GM21423 (cell line): Measurements from ENCODE around the gene SLC22A7.
"Not testable (repeated sequence)": the region's sequence is repeated elsewhere in the genome, so short reads cannot be mapped to it uniquely, and the experiment has no call there.

Source experiments
- ATAC-seq: cut with Tn5 transposase; IDR thresholded peaks from one replicate; pipeline ENCODE4 v1.9.1; 2021; ENCODE audit warnings: mild to moderate bottlenecking, moderate library complexity; ENCODE audit not compliant: unreplicated experiment

SLC22A7 gene

DNA sequence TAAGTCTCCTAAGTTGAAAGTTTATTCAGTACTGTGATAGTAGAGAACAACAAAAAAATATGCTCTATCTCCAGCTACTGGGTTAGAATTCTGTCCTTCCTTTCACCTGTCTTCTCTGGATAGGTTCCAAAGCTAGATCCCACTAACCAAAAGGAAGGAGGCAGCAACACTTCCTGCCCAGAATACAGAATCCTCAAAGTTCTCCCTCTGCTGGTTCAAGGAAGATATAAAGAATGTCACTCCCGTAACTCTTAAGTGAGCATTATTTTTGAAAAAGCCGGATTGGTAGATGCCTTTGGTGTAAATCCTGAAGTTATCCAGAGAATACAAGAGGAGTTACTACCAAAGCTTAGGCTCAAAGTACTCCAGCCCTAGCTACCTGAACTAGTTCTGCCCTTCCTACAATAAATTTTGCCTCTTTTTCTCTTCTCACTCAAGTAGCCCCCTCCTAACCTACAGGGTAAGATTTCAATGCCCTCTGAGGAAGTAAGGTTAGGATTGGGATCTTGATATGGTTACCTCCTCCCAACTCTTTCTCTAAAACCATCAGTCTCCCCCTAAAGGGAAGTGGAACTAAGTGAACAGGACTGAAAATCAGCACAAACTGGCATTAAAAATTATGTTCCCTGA is 36.5 kb downstream of the SLC22A7 start:
- ATAC-seq = no peak

DNA sequence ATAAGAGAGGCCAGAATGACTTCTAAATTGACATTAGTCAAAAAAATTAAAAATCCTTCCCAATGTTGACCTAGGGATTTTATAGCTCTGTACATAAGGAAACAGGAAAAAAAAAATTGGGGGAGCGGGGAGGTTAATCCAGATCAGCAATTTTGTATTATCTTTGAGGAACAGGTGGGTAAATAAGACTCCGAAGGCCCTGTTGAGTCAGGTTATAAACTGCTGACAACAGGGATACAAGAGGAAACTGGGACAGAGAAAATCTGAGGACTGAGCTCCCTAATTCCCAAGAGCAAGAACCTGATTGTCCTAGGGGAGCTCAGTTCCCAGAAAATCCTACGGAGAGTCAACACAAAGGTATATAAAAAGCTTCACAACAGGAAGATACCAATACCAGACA is 37.4 kb downstream of the SLC22A7 start:
- no peak for ATAC-seq

DNA sequence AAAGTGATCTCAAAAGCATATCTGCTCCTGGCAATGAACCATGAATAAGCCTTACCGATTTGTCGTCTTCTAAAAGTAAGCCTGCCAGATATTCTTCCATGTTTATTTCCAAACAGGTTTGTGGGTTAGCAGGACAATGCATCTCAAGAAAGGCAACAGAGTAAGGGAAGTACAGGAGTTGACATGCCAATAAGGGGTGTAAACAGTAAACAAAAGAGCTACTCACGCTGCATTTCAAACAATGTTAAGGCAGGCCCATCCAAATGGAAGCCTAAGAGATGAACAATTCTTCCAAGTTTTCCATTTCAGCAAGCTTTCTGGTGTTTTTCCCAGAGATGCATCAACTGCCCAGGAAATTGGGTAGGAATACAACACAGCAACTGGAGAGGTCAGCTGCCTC is 38.3 kb downstream of the SLC22A7 start:
- no peak for ATAC-seq

GRCh38 chr6:43338243-43338642 is 40.2 kb downstream of the SLC22A7 start:
- peak; percentile 51 for ATAC-seq

DNA sequence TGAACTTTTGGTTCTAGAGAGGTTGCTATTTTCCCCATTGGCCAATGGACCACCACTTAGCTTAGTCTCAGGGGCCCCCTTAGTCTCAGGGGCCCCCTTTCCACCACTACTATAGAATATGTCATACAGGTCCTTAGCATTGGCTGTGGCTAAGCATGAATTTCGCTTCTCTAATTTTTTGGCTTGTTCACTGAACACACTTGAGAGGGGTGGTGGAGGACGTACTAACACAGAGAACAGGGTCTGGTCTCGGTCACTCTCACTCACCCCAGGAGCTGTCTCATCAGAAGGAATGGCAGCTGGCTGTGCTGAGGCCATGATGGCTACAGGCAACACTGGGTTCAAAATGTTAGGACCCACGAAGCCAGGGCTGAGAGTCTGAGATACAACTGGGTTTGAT is 41.1 kb downstream of the SLC22A7 start:
- ATAC-seq = peak; percentile 68

DNA sequence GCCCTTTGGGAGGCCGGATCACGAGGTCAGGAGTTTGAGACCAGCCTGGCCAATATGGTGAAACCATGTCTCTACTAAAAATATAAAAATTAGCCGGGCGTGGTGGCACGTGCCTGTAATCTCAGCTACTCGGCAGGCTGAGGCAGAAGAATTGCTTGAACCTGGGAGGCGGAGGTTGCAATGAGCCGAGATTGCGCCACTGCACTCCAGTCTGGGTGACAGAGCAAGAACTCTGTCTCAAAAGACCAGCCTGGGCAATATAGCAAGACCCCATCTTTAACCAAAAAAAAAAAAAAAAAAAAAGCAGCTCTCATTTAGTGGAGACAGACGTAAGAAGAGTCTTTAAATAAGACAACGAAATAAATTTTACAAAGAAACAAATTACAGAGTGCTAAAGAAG is 48.2 kb downstream of the SLC22A7 start:
- not testable (repeated sequence) for ATAC-seq

GRCh38 chr6:43347021-43347420 is 49.0 kb downstream of the SLC22A7 start:
- no peak for ATAC-seq

DNA sequence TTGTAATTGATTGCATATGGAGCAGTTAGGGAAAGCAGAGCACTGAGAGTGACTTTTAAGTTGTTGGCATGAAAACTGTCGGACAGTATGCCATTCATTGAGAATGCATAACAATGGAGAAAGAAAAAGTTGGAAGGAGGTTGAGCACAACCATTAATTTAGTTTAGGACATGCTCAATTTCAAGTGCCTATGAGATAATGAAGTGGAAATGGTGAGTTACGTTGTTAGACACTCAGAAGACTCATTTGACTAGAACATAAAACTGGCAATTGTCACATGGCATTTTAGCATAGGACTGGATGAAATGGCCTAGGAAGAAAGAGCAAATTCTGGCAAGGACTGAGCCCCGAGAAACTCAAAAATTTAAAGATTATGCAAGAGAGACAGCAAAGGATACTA is 49.4 kb downstream of the SLC22A7 start:
- no peak for ATAC-seq

- not testable (repeated sequence) for ATAC-seq
Measured at GRCh38 chr6:43351951-43352350, 53.9 kb downstream of the SLC22A7 start.
